ENCODE data around the gene KRT36. TPM values are rescaled to one million over a fixed set of nuclear protein-coding genes. Genes with fewer than 3 reads are reported as not detected.

Gene KRT36
- total and polyA plus RNA-seq, 2 donors (not counting 3 experiments of a cell fraction or from before 2014, with no cell fraction given), result 0.04 TPM; not detected in 1

DNA sequence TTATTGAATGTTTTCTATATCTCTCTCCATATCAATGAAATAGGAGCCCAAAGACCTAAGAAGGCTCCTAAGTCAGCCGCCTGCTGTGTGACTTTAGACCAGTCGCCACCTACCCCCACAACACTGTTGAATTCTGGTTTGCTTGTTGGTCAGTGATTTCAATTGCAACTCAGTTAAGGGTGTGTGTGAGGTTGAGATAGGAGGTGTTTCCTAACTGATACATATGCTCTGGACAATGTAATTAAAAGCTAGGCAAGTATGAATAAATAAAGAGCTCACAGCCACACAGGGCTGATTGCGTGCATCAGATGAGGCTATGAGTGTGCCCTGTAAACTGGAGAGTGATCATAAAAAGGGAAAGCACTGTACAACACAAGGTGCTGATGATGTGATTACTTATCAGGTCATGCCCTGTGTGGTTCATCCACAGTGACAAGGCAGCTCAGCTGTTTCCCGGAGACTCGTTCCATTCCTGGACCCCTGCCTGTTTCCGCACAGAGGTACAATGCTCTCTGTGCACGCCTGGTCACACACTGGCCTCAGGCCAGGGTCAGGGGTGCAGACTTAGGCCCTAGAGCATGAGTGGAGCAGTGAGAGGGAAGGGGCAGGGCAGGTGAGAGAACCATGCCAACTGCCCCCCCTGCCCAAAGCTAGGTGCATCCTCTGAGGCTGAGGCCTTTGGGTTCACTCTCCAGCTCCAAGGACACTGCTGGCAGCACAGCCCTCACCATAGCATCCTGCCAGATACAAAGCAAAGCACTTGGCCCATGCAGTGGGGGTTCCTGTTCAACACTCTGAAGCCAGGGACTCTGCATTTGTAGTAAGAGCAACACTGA lies 5.5 kb downstream of the KRT36 start:
- BruUV-seq (replicated peaks), result no TSS peak
- no peak overlapping the region for H3K4me2 ChIP-seq (ENCODE audit: insufficient read depth, low read length)
- no peaks in the 10 kb centered on the region for H3K9me1 ChIP-seq (replicated peaks; ENCODE audit: control insufficient read depth, extremely low read depth, insufficient read depth, low read length)
- ChIA-PET POLR2A (no interaction called here), CTCF (interaction anchor here (0.8 to 22.3 kb wide), 5 partner anchors 12 to 181 kb away, joined by 3 to 350 read pairs (median 6); no protein-coding TSS in a partner anchor)
- dilution Hi-C loops (cut with MboI; ENCODE audit: extremely low pct_ligation_motif_present, low sequenced_read_pairs), result no loop called here
- TF ChIP-seq POLR2A (IDR thresholded peaks at IDR 0.05; ENCODE audit: low read depth, low read length) (no peak), EZH2 (IDR thresholded peaks at IDR 0.05; ENCODE audit: borderline replicate concordance, low read depth, low read length, severe bottlenecking) (no peak), POLR2AphosphoS5 (IDR thresholded peaks at IDR 0.05; ENCODE audit: insufficient read depth, low read depth, low read length) (no peak), GATA2 (IDR thresholded peaks at IDR 0.05; ENCODE audit: insufficient read depth, insufficient read length, low read depth, low read length) (no peak), MYC (IDR thresholded peaks at IDR 0.05; ENCODE audit: low read depth, low read length) (no peak), JUN (IDR thresholded peaks at IDR 0.05; ENCODE audit: borderline replicate concordance, insufficient read depth, insufficient read length, low read depth) (no peak)
- TF ChIP-seq, protein P1, sequence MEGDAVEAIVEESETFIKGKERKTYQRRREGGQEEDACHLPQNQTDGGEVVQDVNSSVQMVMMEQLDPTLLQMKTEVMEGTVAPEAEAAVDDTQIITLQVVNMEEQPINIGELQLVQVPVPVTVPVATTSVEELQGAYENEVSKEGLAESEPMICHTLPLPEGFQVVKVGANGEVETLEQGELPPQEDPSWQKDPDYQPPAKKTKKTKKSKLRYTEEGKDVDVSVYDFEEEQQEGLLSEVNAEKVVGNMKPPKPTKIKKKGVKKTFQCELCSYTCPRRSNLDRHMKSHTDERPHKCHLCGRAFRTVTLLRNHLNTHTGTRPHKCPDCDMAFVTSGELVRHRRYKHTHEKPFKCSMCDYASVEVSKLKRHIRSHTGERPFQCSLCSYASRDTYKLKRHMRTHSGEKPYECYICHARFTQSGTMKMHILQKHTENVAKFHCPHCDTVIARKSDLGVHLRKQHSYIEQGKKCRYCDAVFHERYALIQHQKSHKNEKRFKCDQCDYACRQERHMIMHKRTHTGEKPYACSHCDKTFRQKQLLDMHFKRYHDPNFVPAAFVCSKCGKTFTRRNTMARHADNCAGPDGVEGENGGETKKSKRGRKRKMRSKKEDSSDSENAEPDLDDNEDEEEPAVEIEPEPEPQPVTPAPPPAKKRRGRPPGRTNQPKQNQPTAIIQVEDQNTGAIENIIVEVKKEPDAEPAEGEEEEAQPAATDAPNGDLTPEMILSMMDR (IDR thresholded peaks at IDR 0.05; ENCODE audit: extremely low read depth in 1 of 2, insufficient read depth in 1 of 2, low read depth in 1 of 2, low read length in 2 of 2), result no peak
- TF ChIP-seq, protein P2, sequence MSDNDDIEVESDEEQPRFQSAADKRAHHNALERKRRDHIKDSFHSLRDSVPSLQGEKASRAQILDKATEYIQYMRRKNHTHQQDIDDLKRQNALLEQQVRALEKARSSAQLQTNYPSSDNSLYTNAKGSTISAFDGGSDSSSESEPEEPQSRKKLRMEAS (IDR thresholded peaks at IDR 0.05; ENCODE audit: insufficient read depth, insufficient read length), result no peak
- H3K9me3 ChIP-seq (replicated peaks; ENCODE audit: control insufficient read depth, insufficient read depth, low read length), result no peaks in the 10 kb centered on the region
- H3K4me3 ChIP-seq (replicated peaks in 1 of 3; ENCODE audit: insufficient read depth in 1 of 3, low read depth in 1 of 3, low read length in 3 of 3), result no peak overlapping the region
- no peaks in the 10 kb centered on the region for H3K36me3 ChIP-seq (ENCODE audit: control insufficient read depth in 2 of 2, extremely low read depth in 1 of 2, insufficient read depth in 2 of 2, low read length in 2 of 2)
- no peak for DNase-seq (ENCODE audit: low read depth, low spot score)
- H2AFZ ChIP-seq (ENCODE audit: low read depth, low read length), result no peak overlapping the region
- H4K20me1 ChIP-seq (replicated peaks; ENCODE audit: control insufficient read depth, extremely low read depth, insufficient read depth, low read length), result no peaks in the 10 kb centered on the region
- H3K9ac ChIP-seq (replicated peaks; ENCODE audit: extremely low read depth, insufficient read depth, low read length), result no peak overlapping the region
- no peaks in the 10 kb centered on the region for H3K79me2 ChIP-seq (ENCODE audit: control insufficient read depth, insufficient read depth, low read length)
- H3K27me3 ChIP-seq (ENCODE audit: control insufficient read depth in 2 of 2, insufficient read depth in 2 of 2, low read length in 2 of 2), result no peaks in the 10 kb centered on the region
- H3K4me1 ChIP-seq (ENCODE audit: control insufficient read depth, extremely low read depth, insufficient read depth, low read length), result no peaks in the 10 kb centered on the region
- no peak overlapping the region for H3K27ac ChIP-seq (ENCODE audit: insufficient read depth, low read depth, low read length)
- intact Hi-C loops (cut with micrococcal nuclease), result no loop called here
- no peak for FAIRE-seq

Measured in endothelial cell of umbilical vein (primary cell).